ENCODE data around the gene GRIP2. TPM values are rescaled to one million over a fixed set of nuclear protein-coding genes. Genes with fewer than 3 reads are reported as not detected.

The GRIP2 gene
- total RNA-seq, 1 experiment from 2014 or later, result not detected

GRCh38 chr3:14565868-14566588 lies 25.9 kb upstream of the GRIP2 start:
- H3K4me3 Mint-ChIP-seq (ENCODE audit: low read depth, unreplicated experiment), result no peak overlapping the region

GRCh38 chr3:14564741-14565140 lies 24.6 kb upstream of the GRIP2 start:
- Mint-ChIP-seq H3K4me1 (ENCODE audit: low read depth, unreplicated experiment) (peaks cover 7% of the 10 kb centered on the region), H3K36me3 (ENCODE audit: insufficient read depth, unreplicated experiment) (peaks cover 3% of the 10 kb centered on the region), H3K9me3 (ENCODE audit: low read depth, unreplicated experiment) (no peaks in the 10 kb centered on the region), H3K4me3 (ENCODE audit: low read depth, unreplicated experiment) (no peak overlapping the region), H3K27ac (ENCODE audit: unreplicated experiment) (no peak overlapping the region), H3K27me3 (ENCODE audit: unreplicated experiment) (peaks cover 60% of the 10 kb centered on the region)
- CTCF ChIA-PET, result interaction anchor here (1.3 kb wide), 1 partner anchor 15 kb away, joined by 5 read pairs; no protein-coding TSS in a partner anchor
- TF ChIP-seq CTCF (IDR thresholded peaks at IDR 0.05; ENCODE audit: unreplicated experiment), result no peak
- BruUV-seq (replicated peaks), result no TSS peak
- DNase-seq, result peak; percentile 10
- intact Hi-C loops (cut with micrococcal nuclease; ENCODE audit: unreplicated experiment), result no loop called here

More at GRCh38 chr3:14565868-14566588, 25.9 kb upstream of the GRIP2 start:
- Mint-ChIP-seq H3K27ac (ENCODE audit: unreplicated experiment) (no peak overlapping the region), H3K27me3 (ENCODE audit: unreplicated experiment) (peaks cover 60% of the 10 kb centered on the region), H3K9me3 (ENCODE audit: low read depth, unreplicated experiment) (no peaks in the 10 kb centered on the region), H3K4me1 (ENCODE audit: low read depth, unreplicated experiment) (peaks cover 7% of the 10 kb centered on the region), H3K36me3 (ENCODE audit: insufficient read depth, unreplicated experiment) (peaks cover 3% of the 10 kb centered on the region)
- no TSS peak for BruUV-seq (replicated peaks)
- intact Hi-C loops (cut with micrococcal nuclease; ENCODE audit: unreplicated experiment), result no loop called here
- peak; percentile 12 for DNase-seq
- TF ChIP-seq CTCF (IDR thresholded peaks at IDR 0.05; ENCODE audit: unreplicated experiment), result no peak
- CTCF ChIA-PET, result interaction anchor here (0.9 kb wide), 1 partner anchor 40 kb away, joined by 3 read pairs; no protein-coding TSS in a partner anchor

DNA sequence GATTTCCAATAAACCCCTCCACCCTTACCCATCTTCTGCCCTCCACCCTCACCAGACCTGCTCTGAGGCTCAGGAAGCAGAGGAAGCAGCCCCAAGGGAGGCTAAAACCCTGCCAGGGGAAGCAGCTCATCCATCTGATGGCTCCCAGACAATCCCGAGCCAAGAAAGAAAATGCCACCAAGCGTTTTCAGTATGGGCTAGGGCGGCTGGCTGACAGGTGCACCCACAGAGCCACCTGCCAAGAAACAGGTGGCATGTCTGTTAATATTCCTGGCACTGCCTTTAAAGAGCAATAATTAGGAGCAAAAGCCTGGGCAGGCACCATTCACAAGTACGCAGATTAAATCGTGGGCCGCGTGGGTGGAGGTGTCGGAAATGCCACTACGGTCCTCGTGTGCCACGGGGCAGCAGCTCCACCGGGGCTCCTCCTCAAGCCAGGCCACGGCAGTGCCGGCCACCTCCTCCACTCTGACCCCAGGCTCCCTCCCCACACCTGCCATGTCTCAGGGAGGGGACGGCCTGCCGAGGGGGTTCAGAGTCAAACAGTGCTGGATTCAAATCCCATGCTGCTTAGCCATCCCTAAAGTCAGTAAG lies 23.9 kb upstream of the GRIP2 start:
- DNase-seq, result no peak

More for the DNA sequence above, 23.9 kb upstream of the GRIP2 start:
- TF ChIP-seq CTCF (IDR thresholded peaks at IDR 0.05; ENCODE audit: unreplicated experiment), result no peak
- Mint-ChIP-seq H3K9me3 (ENCODE audit: low read depth, unreplicated experiment) (no peaks in the 10 kb centered on the region), H3K4me3 (ENCODE audit: low read depth, unreplicated experiment) (no peak overlapping the region), H3K4me1 (ENCODE audit: low read depth, unreplicated experiment) (peaks cover 7% of the 10 kb centered on the region), H3K27me3 (ENCODE audit: unreplicated experiment) (peaks cover 64% of the 10 kb centered on the region), H3K27ac (ENCODE audit: unreplicated experiment) (no peak overlapping the region), H3K36me3 (ENCODE audit: insufficient read depth, unreplicated experiment) (peaks cover 3% of the 10 kb centered on the region)
- CTCF ChIA-PET, result interaction anchor here (0.6 to 1.3 kb wide), 2 partner anchors 15 to 1761 kb away, joined by 5 read pairs; no protein-coding TSS in a partner anchor
- intact Hi-C loops (cut with micrococcal nuclease; ENCODE audit: unreplicated experiment), result no loop called here
- no TSS peak for BruUV-seq (replicated peaks)

Measured in Calu3 (cell line).